ENCODE results near the gene VMAC.

VMAC gene

GRCh38 chr19:5958851-5959122, 54.1 kb downstream of the VMAC start:
- H3K4me3 ChIP-seq (ENCODE audit: low read depth, low read length), result no peak overlapping the region
- no peak for TF ChIP-seq CTCF (IDR thresholded peaks at IDR 0.05; ENCODE audit: control insufficient read depth, extremely low read depth, insufficient read depth)
- no peak for DNase-seq (ENCODE audit: low read depth)

GRCh38 chr19:5959260-5960004, 54.8 kb downstream of the VMAC start:
- TF ChIP-seq CTCF (IDR thresholded peaks at IDR 0.05; ENCODE audit: control insufficient read depth, extremely low read depth, insufficient read depth), result no peak
- no peak overlapping the region for H3K4me3 ChIP-seq (ENCODE audit: low read depth, low read length)
- no peak for DNase-seq (ENCODE audit: low read depth)
